ENCODE results near the gene MTOR.

The MTOR gene

GRCh38 chr1:11057477-11057876 is 204.9 kb downstream of the MTOR start:
- ChIA-PET CTCF (interaction anchor here (3.7 kb wide), 1 partner anchor 20 kb away, joined by 22 read pairs; no protein-coding TSS in a partner anchor), POLR2A (ENCODE audit: low non-redundant PET) (no interaction called here)
- TF ChIP-seq CTCF (conservative IDR thresholded peaks at IDR 0.05; ENCODE audit: low read depth), result no peak
- H3K27ac ChIP-seq, result peak overlapping the region; percentile 76; the same call in 1 of the 2 replicates
- no peak for DNase-seq (ENCODE audit: low spot score)

Data from RWPE1 (cell line).